Liver (tissue), 3 donors: Measurements from ENCODE around the gene ACOXL.

Source experiments
- EGR1 ChIP-seq, 2 donors: IDR thresholded peaks; 2 replicates each; pipeline ENCODE4 v1.6.1; 2016 to 2018; ENCODE audit warnings: antibody characterized with exemption in 2 of 2, low read depth in 2 of 2
- FOXA1 ChIP-seq: IDR thresholded peaks from 2 replicates; pipeline ENCODE4 v1.6.1; 2016; ENCODE audit warnings: antibody characterized with exemption
- GABPA ChIP-seq, 2 donors: IDR thresholded peaks in 1 of 2; conservative IDR thresholded peaks in 1 of 2; 2 replicates each; pipeline ENCODE4 v1.6.1; 2016; ENCODE audit warnings: antibody characterized with exemption in 2 of 2, mild to moderate bottlenecking in 1 of 2, moderate library complexity in 1 of 2
- JUND ChIP-seq, 2 donors: IDR thresholded peaks; 2 replicates each; pipeline ENCODE4 v1.6.1; 2016; ENCODE audit warnings: antibody characterized with exemption in 2 of 2
- RAD21 ChIP-seq, 2 donors: IDR thresholded peaks; 2 replicates each; pipeline ENCODE4 v1.6.1; 2016; ENCODE audit warnings: antibody characterized with exemption in 2 of 2, mild to moderate bottlenecking in 2 of 2
- REST ChIP-seq: IDR thresholded peaks from 2 replicates; pipeline ENCODE4 v1.6.1; 2016; ENCODE audit warnings: antibody characterized with exemption, mild to moderate bottlenecking
- SP1 ChIP-seq: IDR thresholded peaks from 2 replicates; pipeline ENCODE4 v1.6.1; 2018; ENCODE audit warnings: antibody characterized with exemption, mild to moderate bottlenecking
- TAF1 ChIP-seq: conservative IDR thresholded peaks from 2 replicates; pipeline ENCODE4 v1.6.1; 2016; ENCODE audit warnings: antibody characterized with exemption, mild to moderate bottlenecking
- YY1 ChIP-seq: IDR thresholded peaks from 2 replicates; pipeline ENCODE4 v1.6.1; 2016; ENCODE audit warnings: antibody characterized with exemption, mild to moderate bottlenecking
- TF ChIP-seq, protein P1 (sequence below): fragments of 150-350 bp; IDR thresholded peaks from 2 replicates; pipeline ENCODE4 v1.5.1; 2017; ENCODE audit warnings: improper control_type of control experiment, low read depth, low read length; ENCODE audit not compliant: missing input control
- TF ChIP-seq, protein P2 (sequence below): IDR thresholded peaks from 2 replicates; pipeline ENCODE4 v1.6.1; 2016; ENCODE audit warnings: antibody characterized with exemption
- TF ChIP-seq, protein P3 (sequence below): IDR thresholded peaks from 2 replicates; pipeline ENCODE4 v1.6.1; 2016; ENCODE audit warnings: antibody characterized with exemption
- donor health status: healthy.
- donor health status: healthy.

DNA sequence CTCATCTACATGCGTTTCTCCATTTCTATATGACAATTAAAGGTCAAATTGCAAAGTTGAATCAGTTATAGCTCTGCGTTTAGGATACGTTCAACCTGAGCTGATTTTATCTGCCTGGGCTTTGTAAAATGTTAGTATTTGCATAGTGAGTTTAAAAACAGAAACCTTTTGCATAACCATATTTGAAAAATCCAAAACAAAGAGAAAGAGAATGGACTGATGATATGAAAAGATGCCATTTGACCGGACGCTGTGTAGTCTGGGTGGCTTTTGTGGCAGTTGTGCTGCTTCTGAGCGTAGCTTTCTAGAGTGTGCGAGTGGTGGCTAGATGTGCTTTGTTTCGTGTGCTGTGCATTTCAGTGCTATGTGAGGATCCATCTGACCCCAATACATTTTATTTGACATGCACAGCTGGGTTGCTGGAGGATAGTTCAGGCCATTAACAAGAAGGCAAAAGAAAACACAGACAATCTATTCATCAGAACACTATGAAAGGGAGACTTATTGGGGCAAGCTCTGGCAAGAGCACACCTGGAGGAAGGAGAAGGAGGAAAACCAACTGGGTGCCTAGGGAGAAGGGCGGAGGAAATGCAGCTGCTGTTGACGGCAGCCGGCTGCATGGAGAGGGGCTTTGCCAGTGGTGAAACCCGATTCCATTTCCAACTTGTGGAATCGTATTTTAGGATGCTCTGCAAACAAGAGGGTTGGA is 126.8 kb downstream of the ACOXL start:
- TF ChIP-seq FOXA1 (no peak), REST (no peak), TAF1 (no peak), RAD21 (IDR thresholded peaks at IDR 0.05) (no peak), SP1 (no peak), EGR1 (IDR thresholded peaks at IDR 0.05; ENCODE audit: low read depth in 2 of 2) (no peak), GABPA (IDR thresholded peaks at IDR 0.05 in 1 of 2, conservative IDR thresholded peaks at IDR 0.05 in 1 of 2) (no peak), YY1 (no peak), JUND (IDR thresholded peaks at IDR 0.05) (no peak)
- TF ChIP-seq, protein P1, sequence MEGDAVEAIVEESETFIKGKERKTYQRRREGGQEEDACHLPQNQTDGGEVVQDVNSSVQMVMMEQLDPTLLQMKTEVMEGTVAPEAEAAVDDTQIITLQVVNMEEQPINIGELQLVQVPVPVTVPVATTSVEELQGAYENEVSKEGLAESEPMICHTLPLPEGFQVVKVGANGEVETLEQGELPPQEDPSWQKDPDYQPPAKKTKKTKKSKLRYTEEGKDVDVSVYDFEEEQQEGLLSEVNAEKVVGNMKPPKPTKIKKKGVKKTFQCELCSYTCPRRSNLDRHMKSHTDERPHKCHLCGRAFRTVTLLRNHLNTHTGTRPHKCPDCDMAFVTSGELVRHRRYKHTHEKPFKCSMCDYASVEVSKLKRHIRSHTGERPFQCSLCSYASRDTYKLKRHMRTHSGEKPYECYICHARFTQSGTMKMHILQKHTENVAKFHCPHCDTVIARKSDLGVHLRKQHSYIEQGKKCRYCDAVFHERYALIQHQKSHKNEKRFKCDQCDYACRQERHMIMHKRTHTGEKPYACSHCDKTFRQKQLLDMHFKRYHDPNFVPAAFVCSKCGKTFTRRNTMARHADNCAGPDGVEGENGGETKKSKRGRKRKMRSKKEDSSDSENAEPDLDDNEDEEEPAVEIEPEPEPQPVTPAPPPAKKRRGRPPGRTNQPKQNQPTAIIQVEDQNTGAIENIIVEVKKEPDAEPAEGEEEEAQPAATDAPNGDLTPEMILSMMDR = no peak
- TF ChIP-seq, protein P2, sequence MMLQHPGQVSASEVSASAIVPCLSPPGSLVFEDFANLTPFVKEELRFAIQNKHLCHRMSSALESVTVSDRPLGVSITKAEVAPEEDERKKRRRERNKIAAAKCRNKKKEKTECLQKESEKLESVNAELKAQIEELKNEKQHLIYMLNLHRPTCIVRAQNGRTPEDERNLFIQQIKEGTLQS = no peak
- TF ChIP-seq, protein P3, sequence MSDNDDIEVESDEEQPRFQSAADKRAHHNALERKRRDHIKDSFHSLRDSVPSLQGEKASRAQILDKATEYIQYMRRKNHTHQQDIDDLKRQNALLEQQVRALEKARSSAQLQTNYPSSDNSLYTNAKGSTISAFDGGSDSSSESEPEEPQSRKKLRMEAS = no peak
